ENCODE measurements around the gene ATP4A. TPM values are rescaled to one million over a fixed set of nuclear protein-coding genes. Genes with fewer than 3 reads are reported as not detected.
"Not testable (repeated sequence)": the region's sequence is repeated elsewhere in the genome, so short reads cannot be mapped to it uniquely, and the experiment has no call there.

Gene ATP4A
- total and polyA plus RNA-seq, 7 donors = not detected

DNA sequence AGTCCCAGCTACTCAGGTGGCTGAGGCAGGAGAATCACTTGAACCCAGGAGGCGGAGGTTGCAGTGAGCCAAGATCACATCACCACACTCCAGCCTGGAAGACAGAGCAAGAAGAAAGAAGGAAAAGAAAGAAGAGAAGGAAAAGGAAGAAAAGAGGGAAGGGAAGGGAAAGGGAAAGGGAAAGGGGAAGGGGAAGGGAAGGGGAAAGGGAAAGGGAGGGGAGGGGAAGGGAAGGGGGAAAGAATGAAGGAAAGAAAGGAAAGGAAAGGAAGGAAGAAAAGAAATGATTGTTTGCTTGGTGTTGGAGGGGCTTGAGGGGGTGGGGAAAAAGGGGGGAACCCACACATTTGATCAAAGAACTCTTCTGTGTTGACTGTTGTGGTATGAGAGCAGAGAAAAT is 32.5 kb upstream of the ATP4A start:
- WGBS, 3 donors = 97 to 100% (median 100%) methylated on average over 1 of the region's 1 CpG
- no peaks in the 10 kb centered on the region for H3K9me3 ChIP-seq
- H3K27me3 ChIP-seq (ENCODE audit: insufficient read depth in 3 of 3, low read length in 2 of 3) = peaks cover 0 to 6% (median 0%) of the 10 kb centered on the region in 3 donors
- TF ChIP-seq, protein P1, sequence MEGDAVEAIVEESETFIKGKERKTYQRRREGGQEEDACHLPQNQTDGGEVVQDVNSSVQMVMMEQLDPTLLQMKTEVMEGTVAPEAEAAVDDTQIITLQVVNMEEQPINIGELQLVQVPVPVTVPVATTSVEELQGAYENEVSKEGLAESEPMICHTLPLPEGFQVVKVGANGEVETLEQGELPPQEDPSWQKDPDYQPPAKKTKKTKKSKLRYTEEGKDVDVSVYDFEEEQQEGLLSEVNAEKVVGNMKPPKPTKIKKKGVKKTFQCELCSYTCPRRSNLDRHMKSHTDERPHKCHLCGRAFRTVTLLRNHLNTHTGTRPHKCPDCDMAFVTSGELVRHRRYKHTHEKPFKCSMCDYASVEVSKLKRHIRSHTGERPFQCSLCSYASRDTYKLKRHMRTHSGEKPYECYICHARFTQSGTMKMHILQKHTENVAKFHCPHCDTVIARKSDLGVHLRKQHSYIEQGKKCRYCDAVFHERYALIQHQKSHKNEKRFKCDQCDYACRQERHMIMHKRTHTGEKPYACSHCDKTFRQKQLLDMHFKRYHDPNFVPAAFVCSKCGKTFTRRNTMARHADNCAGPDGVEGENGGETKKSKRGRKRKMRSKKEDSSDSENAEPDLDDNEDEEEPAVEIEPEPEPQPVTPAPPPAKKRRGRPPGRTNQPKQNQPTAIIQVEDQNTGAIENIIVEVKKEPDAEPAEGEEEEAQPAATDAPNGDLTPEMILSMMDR (IDR thresholded peaks at IDR 0.05) = no peak
- H3K4me1 ChIP-seq = no peaks in the 10 kb centered on the region
- no peak for ATAC-seq
- intact Hi-C loops (cut with DNase I) = no loop called here
- DNase-seq = no peak
- no peak overlapping the region for H3K27ac ChIP-seq
- H3K4me3 ChIP-seq = no peak overlapping the region
- no peaks in the 10 kb centered on the region for H3K36me3 ChIP-seq (ENCODE audit: insufficient read depth in 1 of 2, low read depth in 1 of 2)

DNA sequence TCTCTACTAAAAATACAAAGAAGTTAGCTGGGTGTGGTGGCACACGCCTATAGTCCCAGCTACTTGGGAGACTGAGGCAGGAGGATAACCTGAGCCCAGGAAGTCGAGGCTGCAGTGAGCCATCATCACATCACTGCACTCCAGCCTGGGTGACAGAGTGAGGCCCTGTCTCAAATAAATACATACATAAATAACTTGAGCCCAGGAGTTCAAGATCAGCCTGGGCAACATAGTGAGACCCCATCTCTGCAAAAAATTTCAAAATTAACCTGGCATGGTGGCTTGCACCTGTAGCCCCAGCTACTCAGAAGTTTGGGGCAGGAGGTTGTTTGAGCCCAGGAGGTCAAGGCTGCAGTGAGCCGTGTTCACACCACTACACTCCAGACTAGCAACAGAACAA is 31.6 kb upstream of the ATP4A start:
- H3K27ac ChIP-seq; H3K36me3 ChIP-seq (ENCODE audit: insufficient read depth in 1 of 2, low read depth in 1 of 2); H3K27me3 ChIP-seq (ENCODE audit: insufficient read depth in 3 of 3, low read length in 2 of 3); DNase-seq; H3K4me1 ChIP-seq; H3K4me3 ChIP-seq; H3K9me3 ChIP-seq; ATAC-seq; intact Hi-C loops (cut with DNase I): not testable (repeated sequence)
- 65 to 84% (median 77%) methylated on average over 3 of the region's 3 CpGs for WGBS, 3 donors

DNA sequence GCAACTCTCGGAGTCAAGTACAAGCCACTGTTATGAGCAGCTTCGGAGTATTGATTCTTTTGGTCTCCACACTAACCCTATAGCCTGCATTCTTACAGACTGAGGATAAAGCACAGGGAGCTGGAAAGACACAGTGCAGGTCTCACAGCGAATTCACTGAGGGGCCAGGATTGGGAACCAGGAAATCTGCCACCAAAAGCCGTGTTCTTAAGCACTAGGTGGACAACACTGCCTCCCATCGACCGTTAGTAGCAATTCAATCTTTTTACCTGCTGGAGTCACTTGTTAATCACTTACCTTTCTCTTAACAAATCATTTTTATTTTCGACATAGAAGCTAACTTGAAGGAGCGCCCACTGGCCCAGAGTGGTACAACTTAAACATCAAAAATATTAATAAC is 28.8 kb upstream of the ATP4A start:
- intact Hi-C loops (cut with DNase I) = no loop called here
- ATAC-seq (no peak), DNase-seq (no peak)
- Histone ChIP-seq H3K9me3 (no peaks in the 10 kb centered on the region), H3K27ac (no peak overlapping the region), H3K4me3 (no peak overlapping the region), H3K27me3 (ENCODE audit: insufficient read depth in 3 of 3, low read length in 2 of 3) (peaks cover 0 to 3% (median 2%) of the 10 kb centered on the region in 3 donors), H3K4me1 (no peaks in the 10 kb centered on the region), H3K36me3 (ENCODE audit: insufficient read depth in 1 of 2, low read depth in 1 of 2) (no peaks in the 10 kb centered on the region)
- 26 to 27% (median 27%) methylated on average over 8 of the region's 8 CpGs for WGBS, 3 donors
- TF ChIP-seq, protein P1 (IDR thresholded peaks at IDR 0.05) = peak; percentile 26

DNA sequence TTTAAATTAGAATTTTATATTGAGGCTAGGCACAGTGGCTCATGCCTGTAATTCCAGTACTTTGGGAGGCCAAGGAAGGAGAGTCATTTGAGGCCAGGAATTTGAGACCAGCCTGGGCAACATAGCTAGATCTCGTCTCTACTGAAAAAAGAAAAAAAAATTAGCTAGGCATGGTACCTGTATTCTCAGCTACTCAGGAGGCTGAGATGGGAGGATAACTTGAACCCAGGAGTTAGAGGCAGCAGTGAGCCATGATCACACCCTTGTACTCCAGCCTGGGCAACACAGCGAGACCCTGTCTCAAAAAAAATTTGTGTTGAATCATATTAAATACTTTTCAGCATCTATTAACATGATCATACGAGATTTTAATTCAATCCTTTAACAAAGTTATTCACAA is 27.4 kb upstream of the ATP4A start:
- Histone ChIP-seq H3K27ac (no peak overlapping the region), H3K27me3 (ENCODE audit: insufficient read depth in 3 of 3, low read length in 2 of 3) (peaks cover 0 to 6% (median 2%) of the 10 kb centered on the region in 3 donors), H3K9me3 (no peaks in the 10 kb centered on the region), H3K36me3 (ENCODE audit: insufficient read depth in 1 of 2, low read depth in 1 of 2) (no peaks in the 10 kb centered on the region), H3K4me3 (no peak overlapping the region), H3K4me1 (no peaks in the 10 kb centered on the region)
- TF ChIP-seq, protein P1 (IDR thresholded peaks at IDR 0.05) = no peak
- ATAC-seq (no peak), DNase-seq (no peak)
- 65 to 73% (median 70%) methylated on average over 3 of the region's 3 CpGs for WGBS, 3 donors
- intact Hi-C loops (cut with DNase I) = no loop called here

DNA sequence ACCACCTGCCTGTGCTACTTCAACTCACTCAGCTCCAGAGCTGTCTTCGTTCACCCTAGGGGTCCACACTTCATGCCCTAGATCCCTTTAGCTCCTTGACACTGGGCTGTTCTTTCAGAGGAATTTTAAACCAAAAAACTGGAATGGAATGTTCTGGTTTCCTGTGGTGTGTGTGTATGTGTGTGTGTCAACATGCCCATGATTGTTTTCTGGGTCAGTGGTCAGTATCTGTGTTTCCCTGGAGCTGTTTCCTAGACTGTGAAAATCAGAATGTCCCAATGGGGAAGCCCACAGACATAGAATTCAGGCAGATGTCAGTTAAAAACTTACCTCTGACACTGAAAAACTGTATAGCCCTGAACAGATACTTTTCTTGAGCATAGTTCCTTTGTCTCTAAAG is 23.9 kb upstream of the ATP4A start:
- no peaks in the 10 kb centered on the region for H3K36me3 ChIP-seq (ENCODE audit: insufficient read depth in 1 of 2, low read depth in 1 of 2)
- H3K4me3 ChIP-seq = no peak overlapping the region
- H3K4me1 ChIP-seq = no peaks in the 10 kb centered on the region
- peaks cover 0 to 12% (median 2%) of the 10 kb centered on the region in 3 donors for H3K27me3 ChIP-seq (ENCODE audit: insufficient read depth in 3 of 3, low read length in 2 of 3)
- no peaks in the 10 kb centered on the region for H3K9me3 ChIP-seq
- intact Hi-C loops (cut with DNase I) = no loop called here
- WGBS, 3 donors = 24 to 32% (median 28%) methylated on average over 1 of the region's 1 CpG
- TF ChIP-seq, protein P1 (IDR thresholded peaks at IDR 0.05) = no peak
- H3K27ac ChIP-seq = no peak overlapping the region
- ATAC-seq (no peak), DNase-seq (no peak)
